Activated naive CD8-positive, alpha-beta T cell treated with anti-CD3 and anti-CD28 coated beads, Interleukin-2, amount 50 U/mL, for 24 hours (primary cell): Measurements from ENCODE around the gene GALNT9.
"Not testable (repeated sequence)": the region's sequence is repeated elsewhere in the genome, so short reads cannot be mapped to it uniquely, and the experiment has no call there.

Source experiments
- ATAC-seq: fragments of 150-1000 bp; cut with Tn5 transposase; one replicate; pipeline ENCODE4 v1.10.0; 2021
- DNase-seq: peaks from one replicate; pipeline ENCODE4 v3.0.0; 2021
- H3K27ac Mint-ChIP-seq: one replicate; pipeline ENCODE4 v1.8.0; 2021; ENCODE audit warnings: mild to moderate bottlenecking, mixed read lengths
- H3K27me3 Mint-ChIP-seq: one replicate; pipeline ENCODE4 v1.8.0; 2021; ENCODE audit warnings: mixed read lengths
- H3K36me3 Mint-ChIP-seq: one replicate; pipeline ENCODE4 v1.8.0; 2021; ENCODE audit warnings: low read depth, mixed read lengths
- H3K4me1 Mint-ChIP-seq: one replicate; pipeline ENCODE4 v1.8.0; 2021; ENCODE audit warnings: mixed read lengths
- H3K4me3 Mint-ChIP-seq: one replicate; pipeline ENCODE4 v1.8.0; 2021; ENCODE audit warnings: mild to moderate bottlenecking, moderate library complexity, mixed read lengths
- H3K9me3 Mint-ChIP-seq: one replicate; pipeline ENCODE4 v1.8.0; 2021; ENCODE audit warnings: mixed read lengths

GALNT9 gene

DNA sequence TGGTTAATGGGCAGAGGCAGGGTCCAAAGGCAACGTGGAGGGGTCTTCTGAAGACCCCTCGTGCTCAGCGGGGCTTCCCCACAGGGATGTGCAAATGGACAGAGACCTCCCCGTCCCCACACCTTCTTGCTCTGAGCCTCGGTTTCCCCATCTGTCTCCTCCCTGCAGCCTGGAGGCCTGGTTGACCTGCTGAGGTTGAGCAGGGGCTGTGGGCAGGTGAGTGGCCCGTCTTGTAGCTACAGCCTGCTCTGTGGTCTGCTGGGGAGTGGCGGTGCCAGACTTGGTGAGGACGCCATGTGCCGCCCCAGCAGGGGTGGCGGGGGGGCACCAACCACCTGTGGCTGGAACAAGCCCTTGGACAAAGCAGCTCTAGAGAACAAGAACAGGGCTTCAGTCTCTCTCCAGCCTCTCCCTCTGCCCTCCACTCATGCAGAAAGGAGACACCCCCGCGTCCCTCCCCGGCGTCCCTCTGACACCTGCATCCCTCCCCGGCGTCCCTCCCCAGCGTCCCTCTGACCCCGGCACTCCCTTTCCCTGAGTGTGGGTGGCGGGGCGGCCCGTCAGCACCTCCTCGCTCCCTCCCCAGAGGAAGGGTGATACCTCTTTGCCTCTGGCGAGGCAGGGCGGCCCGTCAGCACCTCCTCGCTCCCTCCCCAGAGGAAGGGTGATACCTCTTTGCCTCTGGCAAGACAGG lies 101.5 kb downstream of the GALNT9 start:
- H3K36me3 Mint-ChIP-seq = no peaks in the 10 kb centered on the region
- H3K4me1 Mint-ChIP-seq = no peaks in the 10 kb centered on the region
- H3K27me3 Mint-ChIP-seq = peaks cover 12% of the 10 kb centered on the region
- no peak overlapping the region for H3K27ac Mint-ChIP-seq
- no peak overlapping the region for H3K4me3 Mint-ChIP-seq
- ATAC-seq (no peak), DNase-seq (no peak)
- no peaks in the 10 kb centered on the region for H3K9me3 Mint-ChIP-seq

DNA sequence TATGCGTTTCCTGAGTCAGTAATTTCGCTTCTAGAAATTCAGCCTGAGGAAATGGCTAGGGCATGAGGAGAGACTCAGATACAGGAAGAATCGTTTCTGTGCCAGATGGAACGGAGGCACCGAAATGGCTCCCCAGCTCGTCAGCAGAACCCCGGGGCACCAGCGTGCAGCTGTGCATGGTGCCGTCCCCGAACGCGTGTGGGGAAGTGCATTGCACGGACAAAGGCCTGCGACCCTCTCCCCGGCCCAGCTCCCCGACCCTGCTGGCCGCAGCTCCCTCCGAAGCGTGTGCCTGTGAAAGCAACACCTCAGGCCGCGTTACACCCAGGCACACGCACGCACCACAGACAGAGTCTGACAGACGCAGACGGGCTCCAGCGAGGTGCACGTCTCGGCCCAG lies 102.3 kb downstream of the GALNT9 start:
- DNase-seq (no peak), ATAC-seq (no peak)
- peaks cover 5% of the 10 kb centered on the region for H3K4me1 Mint-ChIP-seq
- H3K4me3 Mint-ChIP-seq = no peak overlapping the region
- peaks cover 12% of the 10 kb centered on the region for H3K27me3 Mint-ChIP-seq
- no peaks in the 10 kb centered on the region for H3K9me3 Mint-ChIP-seq
- H3K27ac Mint-ChIP-seq = no peak overlapping the region
- H3K36me3 Mint-ChIP-seq = no peaks in the 10 kb centered on the region

DNA sequence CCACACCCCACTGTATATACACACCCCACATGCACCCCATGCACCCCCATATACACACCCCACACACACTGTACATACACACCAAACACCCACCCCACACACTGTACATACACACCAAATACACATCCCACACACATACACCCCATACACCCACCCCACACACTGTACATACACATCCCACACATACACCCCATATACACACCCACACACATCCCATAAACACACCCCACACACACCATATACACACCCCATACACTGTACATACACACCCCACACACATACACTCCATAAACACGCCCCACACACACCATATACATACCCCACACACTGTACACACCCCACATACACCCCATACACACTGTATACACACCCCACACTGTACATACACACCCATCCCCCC lies 102.8 kb downstream of the GALNT9 start:
- H3K36me3 Mint-ChIP-seq = no peaks in the 10 kb centered on the region
- DNase-seq (no peak), ATAC-seq (no peak)
- no peak overlapping the region for H3K27ac Mint-ChIP-seq
- no peaks in the 10 kb centered on the region for H3K9me3 Mint-ChIP-seq
- H3K27me3 Mint-ChIP-seq = peaks cover 14% of the 10 kb centered on the region
- H3K4me3 Mint-ChIP-seq = no peak overlapping the region
- peaks cover 5% of the 10 kb centered on the region for H3K4me1 Mint-ChIP-seq

DNA sequence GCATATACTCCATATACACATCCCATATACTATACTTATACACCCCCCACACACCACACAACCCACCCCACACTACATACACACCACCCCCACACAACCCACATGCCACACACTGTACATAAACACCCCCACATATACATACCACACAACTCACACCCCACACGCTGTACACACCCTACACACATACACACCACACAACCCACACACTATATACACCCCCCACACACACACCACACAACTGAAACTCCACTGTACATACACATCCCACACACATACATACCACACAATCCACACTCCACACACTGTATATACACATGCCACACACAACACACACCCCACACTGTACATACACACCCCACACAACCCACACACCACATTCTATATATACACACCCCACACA lies 104.2 kb downstream of the GALNT9 start:
- peaks cover 16% of the 10 kb centered on the region for H3K27me3 Mint-ChIP-seq
- no peaks in the 10 kb centered on the region for H3K36me3 Mint-ChIP-seq
- no peak for DNase-seq
- no peak for ATAC-seq
- H3K27ac Mint-ChIP-seq = no peak overlapping the region
- no peaks in the 10 kb centered on the region for H3K9me3 Mint-ChIP-seq
- no peak overlapping the region for H3K4me3 Mint-ChIP-seq
- peaks cover 5% of the 10 kb centered on the region for H3K4me1 Mint-ChIP-seq

DNA sequence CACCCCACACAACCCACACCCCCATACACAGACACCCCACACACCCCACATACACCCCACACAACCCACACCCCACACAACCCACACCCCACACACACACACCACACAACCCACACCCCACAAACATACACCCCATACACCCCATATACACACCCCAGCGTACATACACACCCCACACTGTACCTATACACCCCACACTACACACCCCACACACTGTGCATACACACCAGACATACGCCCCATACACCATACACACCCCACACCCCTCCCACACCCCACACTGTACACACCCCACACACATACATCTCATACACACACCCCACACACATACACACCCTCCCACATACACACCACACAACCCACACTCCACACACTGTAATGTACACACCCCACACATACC lies 104.9 kb downstream of the GALNT9 start:
- Mint-ChIP-seq H3K4me3 (no peak overlapping the region), H3K4me1 (peaks cover 5% of the 10 kb centered on the region), H3K27me3 (peaks cover 16% of the 10 kb centered on the region), H3K9me3 (no peaks in the 10 kb centered on the region), H3K27ac (no peak overlapping the region), H3K36me3 (no peaks in the 10 kb centered on the region)
- DNase-seq = no peak
- no peak for ATAC-seq

DNA sequence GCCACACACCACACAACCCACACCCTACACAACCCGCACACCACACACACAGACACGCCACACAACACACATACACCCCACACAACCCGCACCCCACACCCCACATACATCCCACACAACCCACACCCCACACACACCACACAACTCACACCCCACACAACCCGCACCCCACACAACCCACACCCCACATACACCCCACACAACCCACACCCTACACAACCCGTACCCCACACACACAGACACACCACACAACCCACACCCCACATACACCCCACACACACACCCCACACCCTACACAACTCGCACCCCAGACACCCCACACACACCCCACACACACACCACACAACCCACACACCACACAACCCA lies 106.6 kb downstream of the GALNT9 start:
- Mint-ChIP-seq H3K36me3 (no peaks in the 10 kb centered on the region), H3K4me3 (no peak overlapping the region), H3K27me3 (peaks cover 19% of the 10 kb centered on the region), H3K4me1 (peaks cover 5% of the 10 kb centered on the region), H3K27ac (no peak overlapping the region), H3K9me3 (no peaks in the 10 kb centered on the region)
- DNase-seq (no peak), ATAC-seq (no peak)

DNA sequence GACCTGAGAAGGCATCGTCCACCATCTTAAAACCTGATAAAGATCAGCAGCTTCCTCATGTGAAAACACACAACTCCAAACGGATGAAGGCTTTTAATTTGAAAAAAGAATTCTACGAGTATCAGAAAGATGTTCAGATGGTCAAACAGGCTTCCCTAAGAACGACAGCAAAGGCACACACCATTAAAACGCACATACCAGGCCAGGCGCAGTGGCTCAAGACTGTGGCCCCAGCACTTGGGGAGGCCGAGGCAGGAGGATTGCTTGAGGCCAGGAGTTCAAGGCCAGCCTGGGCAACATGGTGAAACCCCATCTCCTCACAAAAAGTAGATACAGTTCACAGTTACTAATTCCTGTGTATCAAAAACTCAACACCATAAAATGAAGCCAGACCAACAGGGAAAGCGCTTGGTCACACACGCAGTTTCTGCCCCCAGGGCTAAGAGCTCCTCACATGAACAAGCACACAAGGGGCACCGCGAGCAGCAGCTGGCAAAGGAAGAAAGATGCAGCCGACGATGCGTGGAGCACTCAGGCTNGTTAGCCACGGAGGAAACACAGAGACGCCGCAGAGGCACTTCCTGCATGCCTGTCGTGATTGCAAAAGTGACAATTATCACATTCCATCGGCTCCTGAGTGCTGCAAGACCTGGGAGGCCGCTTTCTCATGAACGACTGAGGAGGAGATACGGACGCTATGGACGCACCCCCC lies 107.1 kb downstream of the GALNT9 start:
- DNase-seq = no peak
- no peaks in the 10 kb centered on the region for H3K36me3 Mint-ChIP-seq

DNA sequence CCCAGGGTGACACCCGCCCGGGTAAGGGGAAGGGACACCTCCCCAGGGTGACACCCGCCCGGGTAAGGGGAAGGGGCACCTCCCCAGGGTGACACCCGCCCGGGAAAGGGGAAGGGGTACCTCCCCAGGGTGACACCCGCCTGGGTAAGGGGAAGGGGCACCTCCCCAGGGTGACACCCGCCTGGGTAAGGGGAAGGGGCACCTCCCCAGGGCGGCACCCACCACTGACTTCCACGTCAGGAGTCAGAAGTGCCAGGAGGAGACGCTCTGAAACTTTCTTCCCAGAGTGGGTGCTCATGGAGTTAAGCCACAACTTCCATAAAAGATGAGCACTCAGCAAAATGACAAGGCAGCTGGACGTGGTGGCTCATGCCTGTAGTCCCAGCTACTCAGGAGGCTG lies 109.6 kb downstream of the GALNT9 start:
- not testable (repeated sequence) for ATAC-seq, H3K4me1 Mint-ChIP-seq, H3K4me3 Mint-ChIP-seq, H3K9me3 Mint-ChIP-seq, H3K27ac Mint-ChIP-seq, DNase-seq, H3K36me3 Mint-ChIP-seq
- peaks cover 26% of the 10 kb centered on the region for H3K27me3 Mint-ChIP-seq

More for the DNA sequence above, 107.1 kb downstream of the GALNT9 start:
- no peak overlapping the region for H3K27ac Mint-ChIP-seq
- H3K27me3 Mint-ChIP-seq = peaks cover 19% of the 10 kb centered on the region
- no peak for ATAC-seq
- no peak overlapping the region for H3K4me3 Mint-ChIP-seq
- H3K9me3 Mint-ChIP-seq = no peaks in the 10 kb centered on the region
- peaks cover 5% of the 10 kb centered on the region for H3K4me1 Mint-ChIP-seq

DNA sequence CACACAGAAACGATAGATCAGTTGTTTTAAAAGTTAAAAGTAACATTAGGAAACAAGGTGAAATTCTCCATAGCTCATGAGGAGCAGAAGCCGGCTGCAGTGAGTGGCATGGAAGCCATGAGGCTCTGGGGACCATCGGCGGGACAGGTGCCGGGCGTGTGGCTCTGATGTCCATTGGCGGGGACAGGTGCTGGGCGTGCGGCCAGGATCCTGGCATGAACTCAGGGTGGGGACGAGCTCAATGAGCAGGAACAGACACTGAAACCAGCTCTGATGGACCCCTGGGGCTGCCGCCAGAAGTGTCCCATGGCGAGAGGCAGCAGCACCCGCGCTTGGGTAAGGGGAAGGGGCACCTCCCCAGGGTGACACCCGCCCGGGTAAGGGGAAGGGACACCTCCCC lies 110.1 kb downstream of the GALNT9 start:
- Mint-ChIP-seq H3K27ac (no peak overlapping the region), H3K36me3 (no peaks in the 10 kb centered on the region), H3K9me3 (no peaks in the 10 kb centered on the region), H3K4me1 (peaks cover 7% of the 10 kb centered on the region), H3K27me3 (peaks cover 26% of the 10 kb centered on the region), H3K4me3 (no peak overlapping the region)
- DNase-seq = no peak
- no peak for ATAC-seq

DNA sequence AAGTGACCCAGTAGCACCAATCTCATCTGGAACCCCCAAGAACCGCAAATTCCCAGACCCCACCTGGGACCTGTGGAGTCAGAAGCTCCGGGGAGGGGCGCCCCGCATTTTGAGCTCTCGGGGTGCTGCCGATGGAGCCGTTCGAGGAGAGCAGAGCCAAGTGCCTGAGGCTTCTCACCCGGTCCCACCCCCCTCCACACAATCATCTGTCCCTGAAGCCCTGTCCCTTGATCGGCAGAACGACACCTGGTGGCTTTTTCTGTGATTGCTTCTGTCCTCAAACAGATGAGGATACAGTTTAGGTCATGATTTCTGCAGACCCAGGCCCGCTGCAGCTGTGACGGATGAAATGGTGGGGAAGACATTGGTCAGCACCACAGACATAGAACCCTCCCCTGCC lies 110.5 kb downstream of the GALNT9 start:
- no peak overlapping the region for H3K4me3 Mint-ChIP-seq
- H3K27ac Mint-ChIP-seq = no peak overlapping the region
- peaks cover 7% of the 10 kb centered on the region for H3K4me1 Mint-ChIP-seq
- peak; percentile 29 for DNase-seq
- peaks cover 26% of the 10 kb centered on the region for H3K27me3 Mint-ChIP-seq
- ATAC-seq = no peak
- no peaks in the 10 kb centered on the region for H3K9me3 Mint-ChIP-seq
- H3K36me3 Mint-ChIP-seq = no peaks in the 10 kb centered on the region

DNA sequence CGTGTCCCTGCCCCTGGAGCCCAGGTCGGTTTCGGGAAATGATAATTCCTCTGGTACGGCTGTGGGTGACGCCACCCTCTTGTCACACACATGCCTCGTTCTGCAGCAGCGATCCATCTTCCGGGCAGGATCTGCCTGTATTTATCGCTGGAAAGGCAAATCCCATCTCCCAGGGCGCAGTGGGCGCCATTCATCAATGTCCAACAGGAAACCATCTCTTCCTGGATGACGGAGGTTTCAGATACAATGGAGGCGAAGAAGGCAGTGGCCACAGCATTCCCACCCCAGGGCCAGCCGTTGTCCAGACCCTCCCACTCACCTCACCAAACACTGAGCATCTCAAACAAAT lies 110.9 kb downstream of the GALNT9 start:
- H3K4me3 Mint-ChIP-seq = no peak overlapping the region
- DNase-seq (no peak), ATAC-seq (no peak)
- no peaks in the 10 kb centered on the region for H3K9me3 Mint-ChIP-seq
- H3K27ac Mint-ChIP-seq = no peak overlapping the region
- peaks cover 26% of the 10 kb centered on the region for H3K27me3 Mint-ChIP-seq
- H3K36me3 Mint-ChIP-seq = no peaks in the 10 kb centered on the region
- H3K4me1 Mint-ChIP-seq = peaks cover 7% of the 10 kb centered on the region

DNA sequence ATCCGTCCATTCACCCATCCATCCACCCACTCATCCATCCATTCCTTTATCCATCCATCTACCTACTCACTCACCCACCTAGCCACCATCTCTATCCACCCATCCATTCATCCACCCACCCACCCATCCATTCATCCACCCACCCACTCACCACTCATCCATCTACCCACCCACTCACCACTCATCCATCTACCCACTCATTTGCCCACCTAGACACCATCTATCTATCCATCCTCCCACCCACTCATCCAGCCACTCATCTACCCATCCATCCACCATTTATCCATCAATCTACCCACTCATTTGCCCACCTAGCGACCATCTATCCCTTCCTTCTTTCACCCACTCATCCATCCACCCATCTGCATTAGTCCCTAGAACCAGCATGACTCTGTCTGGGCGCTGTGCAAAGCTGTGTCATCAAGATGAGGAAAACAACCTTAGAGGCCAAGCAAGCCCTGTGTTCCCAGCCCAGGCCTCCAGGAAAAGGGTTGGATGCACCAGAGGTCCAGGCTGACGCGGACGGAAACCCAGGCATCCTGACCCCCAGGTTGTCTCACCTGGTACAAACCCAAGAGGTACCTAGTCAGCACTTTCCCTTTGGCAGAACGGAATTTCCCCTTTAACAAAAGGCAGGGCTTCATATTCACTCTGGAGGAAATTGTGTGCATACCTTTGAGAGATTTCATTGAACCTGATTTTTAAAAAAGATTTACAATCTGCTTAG lies 111.4 kb downstream of the GALNT9 start:
- H3K4me3 Mint-ChIP-seq = no peak overlapping the region
- H3K36me3 Mint-ChIP-seq = no peaks in the 10 kb centered on the region
- ATAC-seq = no peak
- peaks cover 7% of the 10 kb centered on the region for H3K4me1 Mint-ChIP-seq
- H3K9me3 Mint-ChIP-seq = no peaks in the 10 kb centered on the region
- H3K27me3 Mint-ChIP-seq = peaks cover 26% of the 10 kb centered on the region
- no peak for DNase-seq
- H3K27ac Mint-ChIP-seq = no peak overlapping the region

DNA sequence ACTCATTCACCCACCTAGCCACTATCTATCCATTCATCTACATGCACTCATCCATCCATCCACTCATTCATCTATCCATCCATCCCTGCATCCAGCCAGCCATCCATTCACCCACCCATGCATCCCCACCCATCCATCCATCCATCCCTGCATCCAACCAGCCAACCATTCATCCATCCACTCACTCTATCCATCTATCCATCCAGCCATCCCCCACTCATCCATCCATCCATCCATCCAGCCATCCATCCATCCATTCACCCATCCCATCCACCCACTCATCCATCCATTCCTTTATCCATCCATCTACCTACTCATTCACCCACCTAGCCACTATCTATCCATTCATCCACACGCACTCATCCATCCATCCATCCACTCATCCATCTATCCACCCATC lies 112.0 kb downstream of the GALNT9 start:
- no peak overlapping the region for H3K4me3 Mint-ChIP-seq
- no peaks in the 10 kb centered on the region for H3K36me3 Mint-ChIP-seq
- H3K4me1 Mint-ChIP-seq = peaks cover 5% of the 10 kb centered on the region
- ATAC-seq (no peak), DNase-seq (no peak)
- no peaks in the 10 kb centered on the region for H3K9me3 Mint-ChIP-seq
- H3K27me3 Mint-ChIP-seq = peaks cover 26% of the 10 kb centered on the region
- no peak overlapping the region for H3K27ac Mint-ChIP-seq

DNA sequence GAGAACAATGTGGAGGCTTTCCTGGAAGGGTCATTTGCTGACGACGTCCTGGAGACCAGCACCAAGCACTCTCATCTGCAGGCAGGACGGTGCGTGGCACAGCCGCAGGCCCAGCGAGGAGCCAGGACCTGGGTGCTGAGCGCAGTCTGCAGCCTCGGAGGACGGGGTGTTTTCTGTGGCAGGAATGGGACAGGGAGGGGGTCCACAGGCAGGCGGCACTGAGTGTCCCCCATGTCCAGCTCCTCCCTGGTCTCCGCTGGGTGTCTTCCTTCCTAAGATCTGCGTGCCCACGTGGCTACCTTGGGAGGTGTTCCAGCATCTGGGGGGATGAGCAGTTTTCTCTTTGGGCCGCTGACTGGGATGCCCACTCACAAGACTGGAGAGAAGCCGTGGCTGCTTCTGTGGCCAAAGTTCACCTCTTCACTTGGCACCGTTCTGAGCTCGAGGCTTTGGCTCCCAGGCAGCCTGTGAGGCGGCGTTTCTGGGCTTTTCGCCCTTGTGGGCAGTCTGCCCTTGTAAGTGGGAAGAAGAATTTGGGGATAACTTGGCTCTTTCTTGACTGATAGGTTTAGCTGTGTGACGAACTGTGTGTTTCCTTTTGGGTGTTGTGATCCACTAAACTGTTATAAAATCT lies 112.9 kb downstream of the GALNT9 start:
- no peak for ATAC-seq
- no peak overlapping the region for H3K27ac Mint-ChIP-seq
- no peaks in the 10 kb centered on the region for H3K9me3 Mint-ChIP-seq
- no peak for DNase-seq
- H3K36me3 Mint-ChIP-seq = no peaks in the 10 kb centered on the region
- no peak overlapping the region for H3K4me3 Mint-ChIP-seq
- peaks cover 2% of the 10 kb centered on the region for H3K4me1 Mint-ChIP-seq
- peaks cover 24% of the 10 kb centered on the region for H3K27me3 Mint-ChIP-seq
